Measurements from ENCODE around the gene CFAP57.

- TF ChIP-seq CTCF (CRISPR knock-in tag; IDR thresholded peaks at IDR 0.05) (no peak), ZNF10 (CRISPR knock-in tag; IDR thresholded peaks at IDR 0.05; ENCODE audit: borderline replicate concordance, low read depth) (no peak)
Measured at GRCh38 chr1:43271186-43272118, 99.3 kb downstream of the CFAP57 start.
